ENCODE data around the gene FBF1. TPM values are rescaled to one million over a fixed set of nuclear protein-coding genes. Genes with fewer than 3 reads are reported as not detected.
A peak's percentile ranks its signal among the peaks of the same experiment; 100 is the strongest.
"Not testable (repeated sequence)": the region's sequence is repeated elsewhere in the genome, so short reads cannot be mapped to it uniquely, and the experiment has no call there.

FBF1 gene
- total RNA-seq, 1 donor from 2014 or later: 3.5 TPM

GRCh38 chr17:75896415-75897159 lies 44.3 kb downstream of the FBF1 start, which contains the start of gene TRIM65:
Gene TRIM65 (minus strand): TSS chr17:75896951. CDS start chr17:75896937, 14 bp downstream.
- DNase-seq (ENCODE audit: low read depth in 2 of 2): peak; percentile 54 to 84

- peak in 1 of 2 donors; percentile 48 for DNase-seq (ENCODE audit: low read depth in 2 of 2)
Measured at GRCh38 chr17:75895370-75896155, 45.3 kb downstream of the FBF1 start.

GRCh38 chr17:75894049-75894733 lies 46.7 kb downstream of the FBF1 start:
- no peak for DNase-seq (ENCODE audit: low read depth in 2 of 2)

- DNase-seq (ENCODE audit: low read depth in 2 of 2): no peak
Measured at GRCh38 chr17:75893305-75894048, 47.4 kb downstream of the FBF1 start.

GRCh38 chr17:75892556-75893224 lies 48.2 kb downstream of the FBF1 start:
- DNase-seq (ENCODE audit: low read depth in 2 of 2): no peak

- DNase-seq (ENCODE audit: low read depth in 2 of 2): no peak
Measured at GRCh38 chr17:75891605-75892555, 49.0 kb downstream of the FBF1 start.

GRCh38 chr17:75891022-75891604 lies 49.7 kb downstream of the FBF1 start:
- DNase-seq (ENCODE audit: low read depth in 2 of 2): no peak

- DNase-seq (ENCODE audit: low read depth in 2 of 2): no peak
Measured at GRCh38 chr17:75889454-75889853, 51.4 kb downstream of the FBF1 start.

- no peak for DNase-seq (ENCODE audit: low read depth in 2 of 2)
Measured at GRCh38 chr17:75888484-75888883, 52.4 kb downstream of the FBF1 start.

- DNase-seq (ENCODE audit: low read depth in 2 of 2): not testable (repeated sequence)
Measured at GRCh38 chr17:75885860-75886259, 55.0 kb downstream of the FBF1 start.

- DNase-seq (ENCODE audit: low read depth in 2 of 2): no peak
Measured at GRCh38 chr17:75885431-75885830, 55.4 kb downstream of the FBF1 start.

GRCh38 chr17:75881678-75882454 lies 59.0 kb downstream of the FBF1 start:
- DNase-seq (ENCODE audit: low read depth in 2 of 2): no peak

- DNase-seq (ENCODE audit: low read depth in 2 of 2): no peak
Measured at GRCh38 chr17:75880266-75880665, 60.6 kb downstream of the FBF1 start.

GRCh38 chr17:75878174-75878998 lies 62.5 kb downstream of the FBF1 start, which contains the start of gene TRIM47:
Gene TRIM47 (minus strand): TSS chr17:75878581. CDS start chr17:75878548, 33 bp downstream.
- DNase-seq (ENCODE audit: low read depth in 2 of 2): peak in 1 of 2 donors; percentile 82

GRCh38 chr17:75877752-75878173 lies 63.1 kb downstream of the FBF1 start:
- DNase-seq (ENCODE audit: low read depth in 2 of 2): peak; percentile 50 to 80

GRCh38 chr17:75876938-75877751 lies 63.7 kb downstream of the FBF1 start:
- DNase-seq (ENCODE audit: low read depth in 2 of 2): peak; percentile 89 to 99

All from dermis microvascular lymphatic vessel endothelial cell (primary cell).